Measurements from ENCODE around the gene ASAP3. TPM values are rescaled to one million over a fixed set of nuclear protein-coding genes. Genes with fewer than 3 reads are reported as not detected.
A peak's percentile ranks its signal among the peaks of the same experiment; 100 is the strongest.

Gene ASAP3
- total and polyA plus RNA-seq, 2 experiments from 2014 or later, result 62.0 to 157 TPM

DNA sequence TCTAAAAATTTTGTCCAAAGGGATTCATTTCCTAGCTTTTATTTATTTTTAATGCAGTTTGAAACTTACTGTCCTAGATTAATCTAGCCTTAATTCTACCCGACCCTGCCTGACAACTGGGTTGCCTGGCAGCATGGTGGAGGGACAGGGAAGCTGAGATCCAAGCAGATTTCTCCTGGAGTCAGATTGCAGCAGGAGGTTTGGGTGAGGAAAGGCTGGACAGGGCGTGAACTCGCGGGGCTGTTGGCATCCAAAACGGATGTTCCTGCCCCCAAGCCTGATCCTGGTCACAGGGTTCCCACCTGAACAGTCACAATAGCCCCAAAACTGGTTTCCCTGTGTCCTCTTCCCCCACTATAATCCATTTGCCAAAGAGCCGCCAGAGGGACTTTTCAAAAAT lies 82.7 kb downstream of the ASAP3 start:
- TF ChIP-seq CTCF (IDR thresholded peaks at IDR 0.05; ENCODE audit: low read depth, low read length), result no peak
- Histone ChIP-seq H3K27ac (no peak overlapping the region), H3K27me3 (no peaks in the 10 kb centered on the region)

DNA sequence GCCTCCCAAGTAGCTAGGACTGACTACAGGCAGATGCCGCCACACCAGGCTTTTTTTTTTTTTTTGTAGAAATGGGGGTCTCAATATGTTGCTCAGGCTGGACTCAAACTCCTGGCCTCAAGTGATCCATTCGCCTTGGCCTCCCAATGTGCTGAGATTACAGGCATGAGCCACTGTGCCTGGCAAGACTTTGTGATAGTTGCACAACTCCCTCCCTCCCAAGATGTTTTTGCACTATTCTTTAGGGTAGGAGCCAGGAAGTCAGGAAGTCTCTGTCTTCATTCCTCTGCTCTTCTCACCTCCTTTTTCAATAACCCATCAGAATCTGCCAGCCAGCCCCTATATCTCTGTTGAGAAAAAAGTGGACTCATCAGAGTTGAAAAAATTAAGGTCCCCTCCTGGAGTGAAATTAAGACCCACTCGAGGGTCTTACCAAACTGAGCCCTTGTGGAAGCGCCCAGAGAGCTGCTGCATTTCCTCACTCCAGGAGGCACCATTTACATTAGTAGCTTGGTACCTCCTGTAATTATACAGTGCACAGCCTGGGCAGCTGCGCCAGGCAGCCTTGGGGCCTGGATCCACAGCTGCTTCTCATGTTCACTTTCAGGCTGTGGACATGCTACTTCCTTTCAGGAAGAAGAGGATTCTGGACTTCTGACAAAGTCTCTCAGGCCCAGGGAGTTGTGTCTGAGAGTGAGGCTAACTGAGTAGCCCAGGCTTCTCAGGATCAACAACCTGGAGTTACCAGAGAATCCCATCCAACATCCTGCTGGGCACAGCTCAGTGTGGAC lies 83.5 kb downstream of the ASAP3 start:
- peaks cover 2% of the 10 kb centered on the region for H3K36me3 ChIP-seq
- no peak for TF ChIP-seq CTCF (IDR thresholded peaks at IDR 0.05; ENCODE audit: low read depth, low read length)
- no peak overlapping the region for H3K27ac ChIP-seq
- peak in 1 of 2 donors; percentile 87 for DNase-seq (ENCODE audit: low read depth in 1 of 2, low spot score in 1 of 2)
- H3K27me3 ChIP-seq, result no peaks in the 10 kb centered on the region
- H3K4me1 ChIP-seq (ENCODE audit: low read depth), result peaks cover 19% of the 10 kb centered on the region
- H3K9me3 ChIP-seq (ENCODE audit: low read depth), result no peaks in the 10 kb centered on the region
- H3K4me3 ChIP-seq, result no peak overlapping the region

More for the DNA sequence above, 82.7 kb downstream of the ASAP3 start:
- Histone ChIP-seq H3K9me3 (ENCODE audit: low read depth) (no peaks in the 10 kb centered on the region), H3K4me1 (ENCODE audit: low read depth) (peaks cover 12% of the 10 kb centered on the region), H3K36me3 (peaks cover 2% of the 10 kb centered on the region), H3K4me3 (no peak overlapping the region)
- DNase-seq (ENCODE audit: low read depth in 1 of 2, low spot score in 1 of 2), result no peak

- peaks cover 2% of the 10 kb centered on the region for H3K36me3 ChIP-seq
- no peaks in the 10 kb centered on the region for H3K27me3 ChIP-seq
- H3K4me3 ChIP-seq, result no peak overlapping the region
- H3K9me3 ChIP-seq (ENCODE audit: low read depth), result no peaks in the 10 kb centered on the region
- H3K4me1 ChIP-seq (ENCODE audit: low read depth), result peaks cover 28% of the 10 kb centered on the region
- H3K27ac ChIP-seq, result no peak overlapping the region
- TF ChIP-seq CTCF (IDR thresholded peaks at IDR 0.05; ENCODE audit: low read depth, low read length), result no peak
- DNase-seq (ENCODE audit: low read depth in 1 of 2, low spot score in 1 of 2), result no peak
These were observed 84.8 kb downstream of the ASAP3 start for GRCh38 chr1:23399229-23399628.

DNA sequence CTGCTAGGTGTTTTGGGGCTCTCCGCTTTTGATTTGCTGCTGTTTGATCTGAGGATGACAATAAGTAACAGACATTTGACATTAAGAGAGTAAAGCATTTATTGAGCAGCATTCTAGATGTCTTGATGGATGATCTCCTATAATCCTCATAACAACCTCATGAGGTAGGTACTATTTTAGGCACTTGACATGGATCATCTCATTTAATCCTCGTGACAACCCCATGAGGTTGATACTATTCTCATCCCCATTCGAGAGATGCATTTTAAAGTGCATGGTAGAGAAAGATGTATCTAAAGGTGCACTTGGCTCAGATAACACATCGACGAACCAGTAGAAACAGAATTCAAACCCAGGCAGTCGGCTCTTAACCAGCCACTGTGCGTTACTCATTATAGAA lies 86.1 kb downstream of the ASAP3 start:
- peaks cover 29% of the 10 kb centered on the region for H3K4me1 ChIP-seq (ENCODE audit: low read depth)
- no peaks in the 10 kb centered on the region for H3K27me3 ChIP-seq
- H3K36me3 ChIP-seq, result peaks cover 4% of the 10 kb centered on the region
- no peak overlapping the region for H3K4me3 ChIP-seq
- no peak for TF ChIP-seq CTCF (IDR thresholded peaks at IDR 0.05; ENCODE audit: low read depth, low read length)
- H3K27ac ChIP-seq, result peak overlapping the region; percentile 27
- no peak for DNase-seq (ENCODE audit: low read depth in 1 of 2, low spot score in 1 of 2)
- no peaks in the 10 kb centered on the region for H3K9me3 ChIP-seq (ENCODE audit: low read depth)

DNA sequence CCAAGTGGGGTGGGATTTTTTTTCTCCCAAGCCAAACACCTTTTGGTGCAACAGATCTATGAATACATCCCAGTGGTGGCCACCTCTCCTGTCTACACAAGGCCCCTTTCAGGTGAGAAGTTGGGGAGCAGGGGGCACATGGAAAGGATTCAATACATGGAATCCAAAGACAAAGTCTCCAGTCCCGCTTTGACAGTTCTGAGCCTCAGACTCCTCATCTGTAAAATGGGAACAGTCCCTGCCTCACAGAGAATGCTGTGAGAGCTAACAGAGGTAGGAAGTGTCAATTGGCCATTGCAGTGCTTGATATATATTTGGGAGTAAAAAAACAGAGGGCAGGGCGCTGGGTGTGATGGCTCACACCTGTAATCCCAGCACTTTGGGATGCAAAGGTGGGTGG lies 87.6 kb downstream of the ASAP3 start:
- Histone ChIP-seq H3K4me1 (ENCODE audit: low read depth) (peaks cover 29% of the 10 kb centered on the region), H3K36me3 (peaks cover 5% of the 10 kb centered on the region), H3K27me3 (no peaks in the 10 kb centered on the region), H3K4me3 (no peak overlapping the region), H3K27ac (peak overlapping the region; percentile 94), H3K9me3 (ENCODE audit: low read depth) (no peaks in the 10 kb centered on the region)
- no peak for DNase-seq (ENCODE audit: low read depth in 1 of 2, low spot score in 1 of 2)
- TF ChIP-seq CTCF (IDR thresholded peaks at IDR 0.05; ENCODE audit: low read depth, low read length), result no peak
